Loucy (cell line): ENCODE results near the gene LY86.

Experiments
- CTCF ChIP-seq: fragments of 200-600 bp; sonication (generic); conservative IDR thresholded peaks from 2 replicates; pipeline ENCODE4 v1.5.1; 2014; ENCODE audit warnings: mild to moderate bottlenecking, antibody characterized with exemption, low read length
- EZH2phosphoT487 ChIP-seq: fragments of 200-600 bp; IDR thresholded peaks from 2 replicates; pipeline ENCODE4 v1.6.1; 2018; ENCODE audit warnings: antibody characterized with exemption, mild to moderate bottlenecking, moderate library complexity, borderline replicate concordance

- TF ChIP-seq EZH2phosphoT487 (no peak), CTCF (no peak)
Observed at GRCh38 chr6:6611486-6611885, 23.0 kb downstream of the LY86 start.
